Retina (tissue), 1 donor: ENCODE measurements around the gene NAT9.

Source experiments
- DNase-seq: peaks from one replicate; pipeline ENCODE4 v3.0.0-alpha.2; 2016

NAT9 gene

DNA sequence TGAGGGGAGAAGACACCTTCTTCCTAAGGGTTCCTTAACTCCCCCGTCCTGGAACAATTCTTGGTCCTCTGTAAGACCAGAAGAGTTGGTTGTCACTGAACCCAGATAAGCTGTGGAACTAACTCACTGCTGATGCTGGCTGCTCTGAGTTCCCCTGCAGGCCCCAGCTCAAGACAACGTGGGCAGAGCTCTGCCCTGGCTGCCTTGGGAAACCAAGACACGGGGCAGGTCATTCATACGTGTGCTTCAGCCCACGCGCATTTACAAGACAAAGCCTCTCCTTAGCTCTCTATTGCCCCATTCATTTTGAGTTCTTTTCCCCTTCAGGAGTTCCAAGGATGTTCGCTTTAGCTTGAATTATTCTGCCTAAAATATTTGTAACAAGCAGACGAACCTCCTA, 3.4 kb upstream of the NAT9 start:
- no peak for DNase-seq

DNA sequence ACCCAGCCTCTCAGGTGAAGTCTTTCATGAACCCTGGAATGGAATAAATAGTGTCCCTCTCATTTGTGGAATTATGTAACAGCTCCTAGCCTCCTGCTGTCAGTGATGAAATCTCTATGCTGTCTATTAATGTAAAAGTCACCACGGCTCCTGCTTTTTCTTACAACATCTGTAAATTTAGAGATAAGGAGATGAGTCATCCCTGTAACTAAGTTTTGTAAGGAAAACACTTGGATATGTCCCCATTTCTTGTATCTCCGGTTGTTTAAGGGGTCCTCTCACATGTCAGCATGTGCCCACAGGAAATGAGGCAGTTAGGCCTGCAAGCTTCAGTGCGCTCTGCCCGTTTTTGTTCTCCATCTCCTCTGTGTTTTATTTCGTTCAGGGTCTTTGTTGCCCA, 2.8 kb upstream of the NAT9 start:
- DNase-seq = no peak

DNA sequence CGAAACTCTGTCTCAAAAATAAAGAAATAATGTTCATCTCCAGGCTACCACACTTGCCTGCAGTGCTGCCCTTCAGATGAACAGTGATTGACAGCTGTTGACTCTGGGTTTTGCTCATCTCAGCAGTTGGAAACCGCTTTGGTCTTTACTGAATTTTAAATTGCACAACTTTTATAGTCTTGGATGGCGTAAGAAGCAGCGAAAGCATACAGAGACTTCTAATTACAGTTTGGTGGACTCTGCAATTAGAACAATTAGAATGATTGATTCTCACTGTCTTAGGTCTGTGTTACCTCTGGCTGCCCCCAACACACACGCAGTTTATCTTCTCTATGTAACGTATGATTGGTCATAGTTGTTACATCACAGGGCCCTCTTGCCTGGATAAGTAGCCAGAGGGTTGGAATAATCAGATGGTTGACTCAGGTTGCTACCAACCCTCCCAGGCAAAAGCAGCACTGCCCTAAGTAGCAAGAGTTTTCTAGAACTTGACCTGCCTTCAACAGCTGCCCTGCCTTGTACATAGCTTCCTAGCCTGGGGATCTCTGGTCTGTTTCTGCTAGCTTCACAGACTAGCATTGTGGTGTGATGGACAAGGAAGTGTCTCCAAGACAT, 1.9 kb upstream of the NAT9 start:
- no peak for DNase-seq

DNA sequence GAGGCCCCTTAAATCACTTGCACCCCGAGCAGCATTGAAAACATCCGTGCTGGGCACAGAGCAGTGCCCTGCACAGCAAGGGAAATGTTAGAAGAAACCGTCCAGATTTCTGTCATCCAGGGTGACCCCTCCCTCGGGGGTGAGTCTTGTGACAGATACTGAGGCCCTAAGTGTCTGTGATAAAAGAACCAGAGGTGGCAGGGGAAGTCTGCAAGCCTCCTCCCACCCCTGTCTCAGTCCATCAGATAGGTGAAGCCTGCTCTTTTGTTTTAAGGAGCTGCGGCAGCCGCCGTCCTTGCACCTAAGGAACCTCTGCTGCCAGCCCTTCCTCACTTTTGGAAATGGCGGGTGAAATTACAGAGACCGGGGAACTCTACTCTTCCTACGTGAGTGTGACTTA, 845 bp upstream of the NAT9 start:
- no peak for DNase-seq

DNA sequence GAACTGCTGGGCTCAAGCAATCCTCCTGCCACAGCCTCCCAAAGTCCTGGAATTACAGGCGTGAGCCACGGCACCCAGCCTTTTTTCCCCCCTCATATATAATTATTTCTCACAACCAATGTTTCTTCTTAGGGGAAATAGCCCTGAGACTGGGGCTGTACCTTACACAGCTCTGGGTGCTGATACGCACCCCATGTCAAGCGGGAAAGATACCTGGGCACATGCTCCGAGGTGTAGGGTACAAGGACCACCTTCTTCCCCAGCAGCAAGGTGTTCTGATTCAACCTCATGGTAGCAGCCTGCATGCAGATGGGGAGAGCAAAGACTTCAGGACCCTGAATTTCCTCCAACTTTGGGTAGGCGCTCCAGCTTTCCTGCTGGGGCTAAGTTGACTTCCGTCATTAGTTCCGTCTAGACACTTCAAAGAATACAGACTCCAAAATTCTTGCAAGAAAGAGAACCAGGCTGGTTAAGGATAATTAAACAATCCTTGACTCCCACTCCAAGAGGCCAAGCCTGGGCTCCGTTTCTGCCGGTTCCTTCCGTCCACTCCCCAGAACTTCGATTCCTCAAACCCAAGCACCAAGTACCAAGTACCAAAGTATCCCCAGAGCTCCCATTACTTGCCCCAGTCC, 619 bp downstream of the NAT9 start:
- no peak for DNase-seq

DNA sequence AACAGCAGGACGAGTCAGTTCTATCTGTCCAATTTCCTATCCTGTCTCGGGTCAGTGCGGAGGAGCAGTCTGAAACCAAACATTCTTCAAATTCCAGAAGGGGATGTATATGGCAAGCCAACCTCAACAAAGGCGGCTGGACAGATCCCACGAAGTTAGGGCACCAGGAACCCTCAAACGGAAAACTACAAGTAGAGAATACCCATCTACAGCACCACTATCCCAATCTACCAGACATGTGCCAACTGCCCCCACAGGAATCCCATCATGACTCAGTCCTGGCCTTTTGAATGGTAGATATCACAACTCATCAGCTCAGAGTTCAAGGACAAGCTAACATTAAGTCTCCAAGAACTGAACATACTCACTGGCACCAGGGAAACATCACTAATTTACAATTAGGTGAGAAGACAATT, 2.3 kb downstream of the NAT9 start:
- DNase-seq = no peak

DNA sequence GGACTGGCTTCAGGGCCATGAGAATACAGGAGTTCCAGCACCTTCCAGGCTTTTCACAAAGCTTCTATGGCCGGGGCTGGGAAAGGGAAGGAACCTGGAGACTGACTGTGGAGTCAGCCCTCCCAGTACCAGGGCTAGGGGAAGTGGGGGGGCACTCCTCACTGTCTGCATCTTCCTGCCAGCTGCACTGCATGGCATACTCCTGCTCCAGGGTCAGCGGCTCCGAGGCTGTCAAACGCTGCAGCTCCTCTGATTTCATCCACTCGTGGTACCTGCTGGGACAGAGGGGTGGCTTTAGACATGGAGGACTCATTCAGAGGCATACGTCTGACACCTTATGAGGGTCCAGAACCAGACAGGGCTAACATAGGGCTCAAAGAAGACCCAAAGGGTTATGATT, 2.7 kb downstream of the NAT9 start:
- DNase-seq = no peak

DNA sequence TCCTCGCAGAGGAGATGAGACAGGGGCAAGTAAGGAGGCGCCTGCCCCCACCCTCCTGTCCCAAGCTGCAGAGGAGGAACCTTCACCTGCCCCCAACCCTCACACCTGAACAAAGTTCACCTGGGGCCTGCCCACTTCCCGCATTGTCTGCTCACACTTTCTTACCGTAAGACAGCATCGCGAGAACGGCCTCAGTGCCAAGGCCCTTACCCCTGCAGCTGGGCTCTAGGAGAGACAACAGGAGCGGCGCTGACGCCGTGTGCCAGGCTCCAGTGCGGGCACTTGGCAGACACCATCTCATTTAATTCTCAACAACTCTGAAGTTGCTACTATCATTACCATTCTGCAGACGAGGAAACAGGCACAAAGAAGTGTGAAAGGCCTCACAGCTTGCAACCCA, 4.1 kb downstream of the NAT9 start:
- DNase-seq = no peak

DNA sequence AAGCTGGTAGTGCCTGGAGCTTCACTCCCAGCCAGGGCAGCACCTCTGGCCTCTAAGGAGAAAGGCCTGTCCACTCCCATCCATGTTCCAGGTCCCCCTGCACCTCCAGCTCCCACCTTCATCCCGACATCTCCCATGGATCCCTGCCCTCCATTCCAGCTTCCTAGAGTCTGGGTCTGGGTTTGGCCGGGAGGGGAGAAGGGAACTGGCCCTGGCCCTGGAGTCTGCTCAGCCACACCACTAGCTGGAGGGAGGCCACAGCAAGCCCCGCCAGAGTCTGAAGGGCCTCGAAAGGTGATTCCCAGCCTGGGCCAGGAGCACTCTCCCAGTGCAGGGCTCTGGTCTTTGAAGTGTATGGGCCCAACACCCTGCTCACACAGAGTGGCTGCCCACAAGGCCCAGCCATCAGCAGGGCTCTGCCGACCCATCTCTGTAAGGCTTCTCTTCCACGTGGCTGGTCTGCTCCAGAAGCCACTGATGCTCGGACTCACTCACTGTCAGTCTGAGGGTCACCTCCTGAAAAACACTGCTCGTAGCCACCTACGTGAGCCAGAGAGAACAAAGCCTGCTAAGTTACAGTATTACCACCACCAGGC, 4.7 kb downstream of the NAT9 start:
- DNase-seq = no peak

DNA sequence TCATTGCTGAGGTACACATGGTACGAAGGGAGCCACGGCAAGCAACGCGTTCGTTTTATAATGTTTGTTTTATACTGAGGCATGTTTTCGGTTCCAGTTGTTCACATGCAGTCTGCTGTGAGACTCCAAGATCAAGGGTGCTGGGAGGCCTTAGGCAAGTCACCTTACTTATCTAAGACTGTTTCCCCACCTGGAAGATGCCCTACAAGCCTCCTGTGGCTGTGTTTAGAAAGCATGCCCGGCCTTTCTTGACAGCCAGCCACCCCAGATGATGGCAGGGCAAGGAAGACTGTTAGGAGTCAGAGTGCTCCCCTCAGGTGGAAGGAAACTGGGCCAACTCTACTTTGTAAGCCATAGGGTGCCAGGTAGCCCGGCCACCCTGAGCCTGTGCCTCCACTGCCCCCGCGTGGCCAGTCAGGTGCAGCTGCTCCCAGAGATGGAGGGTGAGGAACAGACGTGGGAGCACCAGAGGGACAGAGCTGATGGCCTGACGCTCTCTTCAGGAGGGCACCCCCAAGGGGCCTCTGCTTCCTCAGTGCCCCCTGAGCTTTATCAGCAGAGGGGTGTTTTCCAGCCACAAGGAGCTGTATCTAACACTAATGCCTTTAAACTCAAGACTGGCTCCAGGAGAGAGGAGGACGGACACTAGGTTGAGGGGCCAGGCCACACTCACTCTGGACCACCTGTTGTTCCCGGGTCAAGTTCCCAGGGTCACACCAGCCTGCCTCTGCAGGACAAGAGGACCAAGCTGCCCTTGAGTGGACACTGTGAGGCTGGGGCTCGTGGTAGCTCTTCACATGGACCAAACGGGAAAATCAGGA, 5.4 kb downstream of the NAT9 start:
- DNase-seq = peak; percentile 60

DNA sequence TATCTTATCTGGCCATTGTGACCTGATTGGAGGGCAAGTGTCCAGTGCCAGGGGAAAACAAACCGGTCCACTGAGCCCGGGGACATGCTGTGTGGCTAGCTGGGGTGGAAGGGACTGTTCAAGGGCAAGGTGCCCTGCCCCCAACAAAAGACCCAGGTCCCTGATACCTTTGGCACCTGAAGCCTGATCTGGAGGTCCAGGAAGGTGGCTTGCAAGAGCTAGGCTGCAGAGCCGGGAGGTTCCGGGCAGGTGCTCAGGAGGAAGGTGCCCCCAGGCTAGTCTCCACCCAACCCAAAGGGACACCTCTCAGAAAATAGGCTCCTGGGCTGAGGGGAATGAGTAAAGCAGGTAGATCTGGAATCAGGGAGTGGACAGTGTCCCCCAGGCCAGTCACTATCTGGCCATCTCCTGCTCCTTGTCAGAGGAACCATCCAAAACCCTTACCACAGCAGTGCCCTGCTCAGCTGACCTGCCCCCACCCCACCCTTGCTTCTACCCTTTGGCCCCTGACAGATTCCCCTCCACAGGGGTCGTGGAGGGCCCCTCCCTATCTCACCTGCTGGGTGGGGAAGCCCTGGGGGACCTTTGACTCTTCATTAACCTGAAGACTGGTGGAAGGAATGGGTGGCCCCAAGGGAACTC, 6.2 kb downstream of the NAT9 start:
- DNase-seq = no peak

DNA sequence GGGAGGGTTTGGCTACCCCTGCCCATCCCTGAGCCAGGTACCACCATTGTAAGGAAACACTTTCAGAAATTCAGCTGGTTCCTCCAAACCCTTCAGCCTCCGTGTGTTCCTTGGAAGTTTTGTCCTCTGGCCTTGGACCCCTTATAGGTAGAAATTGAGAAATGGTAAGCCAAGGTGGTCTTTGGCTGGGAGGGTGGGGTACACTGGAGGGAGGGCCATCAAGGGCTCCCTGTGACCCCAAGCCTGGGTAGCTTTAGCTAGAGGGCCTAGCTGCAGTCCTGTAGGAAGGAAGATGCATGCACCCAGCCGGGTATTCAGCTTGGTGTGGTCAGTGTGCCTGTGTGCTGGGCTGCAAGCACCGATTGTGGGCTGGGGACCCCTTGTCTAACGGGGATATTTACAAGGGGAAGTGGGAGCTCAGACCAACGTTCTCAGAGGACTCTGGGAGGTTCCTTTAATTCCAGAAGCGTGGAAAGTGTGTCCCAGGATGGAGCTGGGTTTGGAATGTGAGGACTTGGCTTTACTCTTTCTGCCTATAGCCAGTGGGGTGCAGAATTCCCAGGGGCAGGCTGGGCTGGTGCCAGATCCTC, 6.8 kb downstream of the NAT9 start:
- DNase-seq = no peak

DNA sequence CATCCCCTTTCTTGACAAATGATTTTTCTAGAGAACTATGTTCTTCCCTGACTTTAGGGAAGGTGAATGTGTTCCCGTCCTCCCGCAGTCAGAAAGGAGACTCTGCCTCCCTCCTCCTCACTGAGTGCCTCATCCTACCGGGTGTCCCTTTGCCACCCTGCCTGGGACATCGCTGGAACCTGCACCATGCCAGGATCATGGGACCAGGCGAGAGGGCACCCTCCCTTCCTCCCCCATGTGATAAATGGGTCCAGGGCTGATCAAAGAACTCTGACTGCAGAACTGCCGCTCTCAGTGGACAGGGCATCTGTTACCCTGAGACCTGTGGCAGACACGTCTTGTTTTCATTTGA, 7.4 kb downstream of the NAT9 start:
- DNase-seq = no peak

DNA sequence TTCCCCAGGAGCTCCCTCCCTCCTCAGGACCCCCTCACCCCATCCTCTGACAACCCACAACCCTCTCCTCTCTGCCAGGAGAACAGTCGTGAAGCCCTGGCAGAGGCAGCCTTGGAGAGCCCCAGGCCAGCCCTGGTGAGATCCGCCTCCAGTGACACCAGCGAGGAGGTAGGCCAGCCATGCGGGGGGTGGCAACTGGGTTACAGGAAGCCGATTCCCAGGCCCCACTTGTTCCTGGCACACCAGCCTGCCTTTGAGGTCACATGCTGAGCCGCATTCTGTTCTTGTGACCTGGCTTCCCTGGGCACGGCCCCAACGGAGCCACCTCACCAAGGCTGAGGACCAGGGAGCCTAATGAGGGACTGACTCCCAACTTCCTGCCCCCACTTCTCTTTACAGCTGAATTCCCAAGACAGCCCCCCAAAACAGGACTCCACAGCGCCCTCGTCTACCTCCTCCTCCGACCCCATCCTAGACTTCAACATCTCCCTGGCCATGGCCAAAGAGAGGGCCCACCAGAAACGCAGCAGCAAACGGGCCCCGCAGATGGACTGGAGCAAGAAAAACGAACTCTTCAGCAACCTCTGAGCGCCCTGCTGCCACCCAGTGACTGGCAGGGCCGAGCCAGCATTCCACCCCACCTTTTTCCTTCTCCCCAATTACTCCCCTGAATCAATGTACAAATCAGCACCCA, 7.9 kb downstream of the NAT9 start:
- DNase-seq = no peak

DNA sequence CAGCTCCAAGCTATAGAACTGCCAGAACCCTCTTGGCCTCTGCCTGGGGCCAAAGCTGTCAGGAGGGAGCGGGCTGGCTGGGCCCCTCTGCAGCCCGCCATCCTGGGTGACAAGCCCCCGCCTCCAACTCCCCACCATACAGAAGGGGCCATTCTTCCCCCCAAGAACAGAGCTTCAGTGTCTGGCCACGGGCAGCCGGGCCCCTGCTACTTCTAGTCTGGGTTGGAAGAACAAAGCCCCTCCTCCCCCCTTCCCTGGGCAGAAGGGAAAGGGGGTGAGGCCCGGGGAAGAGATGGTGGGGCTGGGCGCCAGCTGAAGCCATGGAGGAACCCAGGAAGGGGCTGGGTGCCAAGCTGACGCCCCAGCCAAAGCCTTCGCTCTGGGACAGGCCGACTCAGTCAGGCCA, 9.0 kb downstream of the NAT9 start:
- no peak for DNase-seq

DNA sequence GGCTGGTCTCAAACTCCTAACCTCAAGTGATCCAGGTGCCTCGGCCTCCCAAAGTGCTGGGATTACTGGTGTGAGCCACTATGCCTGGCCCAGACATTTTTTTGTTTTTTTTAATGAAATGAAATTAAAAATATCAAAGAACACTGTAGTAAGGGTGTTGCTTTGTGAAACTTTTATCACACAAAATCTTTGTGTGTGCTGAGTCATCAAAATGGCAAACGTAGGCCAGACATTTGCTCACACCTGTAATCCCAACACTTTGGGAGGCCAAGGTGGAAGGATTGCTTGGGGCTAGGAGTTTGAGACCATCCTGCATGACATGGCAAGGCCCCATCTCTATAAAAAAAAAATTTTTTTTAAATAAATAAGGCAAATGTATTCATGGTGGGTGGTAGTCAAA, 9.7 kb downstream of the NAT9 start:
- no peak for DNase-seq

DNA sequence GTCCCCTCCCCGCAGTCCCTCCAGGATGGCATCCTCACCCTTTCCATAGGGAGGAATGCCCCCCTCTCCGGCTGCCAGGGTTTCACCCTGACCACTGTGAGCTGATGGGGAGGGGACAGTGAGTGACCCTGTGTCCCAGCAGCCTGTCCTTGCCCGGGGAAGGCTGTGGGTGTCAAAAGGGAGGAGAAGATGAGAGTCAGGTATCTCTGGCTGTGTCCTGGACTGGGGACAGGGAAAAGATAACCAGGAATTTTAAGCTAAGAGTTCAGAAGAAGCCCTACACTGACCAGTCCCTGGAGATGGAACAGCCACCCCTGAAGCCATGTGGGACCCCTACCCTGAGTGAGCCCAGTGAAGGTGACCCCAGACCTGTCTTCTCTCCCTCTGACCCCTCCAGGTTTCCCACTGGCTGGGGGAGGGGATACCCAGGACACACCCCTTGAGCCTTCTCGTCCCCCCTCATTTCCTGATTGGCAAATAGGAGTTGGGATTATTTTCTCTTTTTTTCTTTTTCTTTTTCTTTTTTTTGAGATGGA, 11.3 kb downstream of the NAT9 start:
- DNase-seq = no peak

DNA sequence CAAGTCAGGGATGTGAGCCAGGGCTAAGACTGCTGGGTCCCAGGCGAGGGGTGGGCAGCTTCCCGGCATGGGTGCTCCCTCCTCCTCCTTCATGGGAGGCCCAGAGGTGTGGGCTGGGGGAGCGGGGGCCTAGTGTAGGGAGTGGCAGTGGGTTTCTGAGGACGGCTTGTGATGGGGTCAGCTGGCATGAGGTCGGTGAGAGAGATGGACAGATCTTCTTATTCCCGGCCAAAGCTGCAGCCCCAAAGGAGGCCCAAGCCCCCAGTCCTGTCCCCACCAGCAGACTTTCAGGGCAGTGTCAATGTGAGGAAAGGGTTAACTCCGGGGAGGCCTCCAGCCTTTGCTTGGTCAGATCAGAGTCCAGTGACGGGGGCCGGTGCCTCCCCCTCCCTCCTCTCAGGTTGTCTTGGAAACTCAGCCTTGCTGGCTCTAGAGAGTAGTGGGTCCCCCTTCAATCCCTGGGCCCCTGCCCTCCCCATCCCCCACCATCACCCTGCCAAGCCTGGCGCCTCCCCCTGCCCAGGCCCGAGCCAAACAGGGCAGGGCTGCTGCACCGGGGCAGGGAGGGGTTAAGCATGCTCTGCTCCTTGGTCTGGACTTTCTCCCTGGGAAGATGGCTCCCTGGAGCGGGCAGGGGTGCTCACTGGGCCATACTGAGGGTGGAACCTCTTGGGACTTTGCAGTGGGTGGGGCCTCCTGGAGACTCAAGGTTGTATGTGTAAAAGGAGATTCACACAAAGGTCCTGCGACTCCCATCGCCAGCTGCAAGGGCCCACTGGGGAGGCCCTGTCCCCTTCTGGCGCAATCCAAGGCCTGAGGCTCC, 12.4 kb downstream of the NAT9 start:
- peak; percentile 65 for DNase-seq

DNA sequence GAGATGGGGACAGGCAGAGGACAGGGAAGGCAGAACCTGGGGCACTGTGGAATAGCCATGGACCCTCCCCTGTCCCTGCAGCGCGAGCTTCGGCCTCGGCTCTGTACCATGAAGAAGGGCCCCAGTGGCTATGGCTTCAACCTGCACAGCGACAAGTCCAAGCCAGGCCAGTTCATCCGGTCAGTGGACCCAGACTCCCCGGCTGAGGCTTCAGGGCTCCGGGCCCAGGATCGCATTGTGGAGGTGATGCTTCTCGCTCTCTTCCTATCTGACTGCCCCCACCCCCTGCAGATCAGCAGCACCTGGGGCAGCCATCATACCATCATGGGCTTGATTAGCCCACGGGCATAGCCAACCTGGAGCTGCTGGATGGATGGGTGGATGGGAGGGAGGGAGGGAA, 14.2 kb downstream of the NAT9 start:
- DNase-seq = no peak

DNA sequence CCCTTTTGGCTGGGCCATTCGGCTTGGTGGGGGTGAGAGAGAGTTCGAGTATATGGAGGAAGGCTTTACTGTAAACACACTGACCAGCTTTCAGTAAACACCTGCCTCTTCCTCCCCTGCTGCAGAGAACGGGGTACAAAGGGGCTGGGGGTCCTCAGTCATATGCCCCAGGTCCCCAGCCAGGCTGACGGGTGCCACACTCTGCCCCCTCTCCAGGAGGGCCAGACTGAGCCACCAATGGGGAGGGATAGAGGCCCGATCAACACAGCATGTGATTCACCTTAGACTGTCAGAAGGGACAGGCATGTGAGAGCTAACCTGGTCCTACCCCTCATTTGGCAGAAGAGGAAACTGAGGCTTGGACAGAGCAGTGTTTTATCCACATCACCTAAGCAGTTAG, 14.7 kb downstream of the NAT9 start:
- no peak for DNase-seq

DNA sequence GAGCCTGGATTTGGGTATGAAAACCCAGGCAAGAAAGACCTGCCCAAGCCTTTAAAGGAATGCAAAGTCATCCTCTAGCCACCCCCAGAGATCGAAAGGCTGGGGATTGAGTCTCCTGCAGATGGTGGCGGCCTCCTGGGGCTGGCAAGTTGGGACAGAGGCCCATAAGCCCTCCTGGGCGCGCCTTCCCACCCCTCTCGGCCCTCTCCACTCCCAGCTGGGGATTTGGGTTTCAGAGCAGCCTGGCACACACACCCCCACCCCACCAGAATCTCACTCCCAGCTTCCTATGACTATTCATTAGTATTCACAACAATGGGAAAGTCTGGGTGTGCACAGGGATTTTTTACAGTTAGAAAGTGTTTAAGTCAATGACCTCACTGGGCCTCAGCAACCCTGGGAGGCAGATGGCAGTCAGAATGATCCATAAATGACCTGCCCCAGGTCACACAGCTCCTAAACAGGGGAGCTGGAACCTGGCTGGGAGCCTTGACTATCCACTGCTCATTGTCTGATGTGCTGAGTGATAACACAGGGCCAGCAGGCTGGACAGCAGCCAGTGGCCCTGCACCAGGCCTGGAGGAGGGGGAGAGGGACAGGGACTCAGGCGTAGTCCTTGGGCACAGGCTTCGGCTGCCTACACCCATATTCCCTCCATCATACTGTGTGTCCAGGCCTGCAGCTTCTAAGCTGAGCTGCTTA, 15.6 kb downstream of the NAT9 start:
- no peak for DNase-seq
